ENCODE data around the gene VWA3A.

GRCh38 chr16:22126037-22126558 is 33.8 kb downstream of the VWA3A start:
- TF ChIP-seq CTCF (conservative IDR thresholded peaks at IDR 0.05; ENCODE audit: low read depth, low read length) = no peak
- TF ChIP-seq EZH2 (IDR thresholded peaks at IDR 0.05; ENCODE audit: borderline replicate concordance, low read depth, low read length, poor library complexity, severe bottlenecking) = no peak
